Panc1 (cell line): ENCODE data around the gene SLC24A4. TPM values are rescaled to one million over a fixed set of nuclear protein-coding genes. Genes with fewer than 3 reads are reported as not detected.

Source experiments
- ATAC-seq: fragments of 200-7000 bp; cut with Tn5 transposase; 2 replicates; pipeline ENCODE4 v1.9.1; 2020; ENCODE audit warnings: mild to moderate bottlenecking, moderate library complexity
- BruUV-seq: library from RNA; stranded (reverse); fragments of 400-500 nt; replicated peaks from 2 replicates; lab custom pipeline; 2021; lab: Mats Ljungman, UMichigan
- CTCF ChIA-PET: fragments of 300-600 bp; sonication (Branson Sonifier 250); formaldehyde crosslinking; loops from one replicate; lab custom pipeline; 2022; ENCODE audit warnings: antibody characterized with exemption; lab: Charles Lee
- POLR2A ChIA-PET: fragments of 300-600 bp; sonication (Branson Sonifier 250); formaldehyde crosslinking; loops from one replicate; lab custom pipeline; 2022; ENCODE audit warnings: antibody characterized with exemption; lab: Charles Lee
- DNase-seq: peaks from one replicate; pipeline ENCODE4 v3.0.0-alpha.2; 2010; ENCODE audit warnings: low read depth, low spot score
- H3K27ac ChIP-seq: 2 replicates; pipeline ENCODE4 v1.5.1; 2011; ENCODE audit warnings: mild to moderate bottlenecking, low read length, inconsistent platforms
- H3K27me3 ChIP-seq: fragments of 200-500 bp; sonication (Bioruptor generic); 2 replicates; pipeline ENCODE4 v1.6.0; 2014; ENCODE audit warnings: low read length, inconsistent platforms; ENCODE audit not compliant: control insufficient read depth, insufficient read depth
- H3K36me3 ChIP-seq: fragments of 200-500 bp; sonication (Bioruptor generic); 2 replicates; pipeline ENCODE4 v1.5.1; 2014; ENCODE audit warnings: inconsistent platforms, mild to moderate bottlenecking, low read length, moderate library complexity; ENCODE audit not compliant: control insufficient read depth, insufficient read depth
- H3K4me1 ChIP-seq: 2 replicates; pipeline ENCODE4 v1.5.1; 2011; ENCODE audit warnings: inconsistent platforms, mild to moderate bottlenecking, low read length, moderate library complexity; ENCODE audit not compliant: control insufficient read depth, insufficient read depth
- H3K4me3 ChIP-seq, 2 experiments: 2 replicates each; pipeline ENCODE4 v1.5.1; 2011 to 2012; ENCODE audit warnings: low read depth in 2 of 2, low read length in 2 of 2, mild to moderate bottlenecking in 2 of 2, inconsistent platforms in 1 of 2, moderate library complexity in 1 of 2
- H3K9me3 ChIP-seq: fragments of 200-500 bp; sonication (Bioruptor generic); 2 replicates; pipeline ENCODE4 v1.5.1; 2014; ENCODE audit warnings: low read depth, mild to moderate bottlenecking, inconsistent platforms, low read length, moderate library complexity; ENCODE audit not compliant: control insufficient read depth, insufficient read depth
- CTCF ChIP-seq: fragments of 450-650 bp; IDR thresholded peaks from 2 replicates; pipeline ENCODE4 v1.5.1; 2017; ENCODE audit warnings: mild to moderate bottlenecking
- POLR2AphosphoS5 ChIP-seq: IDR thresholded peaks from 2 replicates; pipeline ENCODE4 v1.6.1; 2012; ENCODE audit warnings: mild to moderate bottlenecking, low read depth, low read length, moderate library complexity
- REST ChIP-seq, 2 experiments: IDR thresholded peaks; 2 replicates each; pipeline ENCODE4 v1.6.1; 2011 to 2012; ENCODE audit warnings: low read depth in 2 of 2, control low read depth in 1 of 2, low read length in 1 of 2, mild to moderate bottlenecking in 1 of 2, moderate library complexity in 1 of 2; ENCODE audit not compliant: insufficient read depth in 1 of 2
- SIN3A ChIP-seq: IDR thresholded peaks from 2 replicates; pipeline ENCODE4 v1.6.1; 2012; ENCODE audit warnings: low read depth, mild to moderate bottlenecking, low read length, moderate library complexity, borderline replicate concordance; ENCODE audit not compliant: insufficient read depth
- TCF7L2 ChIP-seq: IDR thresholded peaks from 2 replicates; pipeline ENCODE4 v1.6.1; 2011; ENCODE audit warnings: mild to moderate bottlenecking, low read depth, low read length, inconsistent platforms
- in situ Hi-C: cut with HindIII; loops from 2 replicates; pipeline ENCODE4 v1.10.0; 2016; ENCODE audit warnings: low sequenced_read_pairs, low pct_unique_long_range_greater_than_20kb
- intact Hi-C: fragments of 100-400 bp; cut with micrococcal nuclease; formaldehyde crosslinking; loops from one replicate; pipeline ENCODE4 v1.10.0; 2022; ENCODE audit not compliant: unreplicated experiment
- total RNA-seq: library from RNA; stranded (reverse); gene quantifications from one replicate; pipeline ENCODE4 v1.2.1, GENCODE V29; 2021; ENCODE audit not compliant: unreplicated experiment

The SLC24A4 gene
- total RNA-seq, 1 experiment from 2014 or later: not detected

GRCh38 chr14:92486881-92487280, 163.9 kb downstream of the SLC24A4 start:
- H3K4me1 ChIP-seq: no peaks in the 10 kb centered on the region
- H3K27me3 ChIP-seq: no peaks in the 10 kb centered on the region
- no TSS peak for BruUV-seq
- DNase-seq (no peak), ATAC-seq (no peak)
- H3K36me3 ChIP-seq: no peaks in the 10 kb centered on the region
- no peak overlapping the region for H3K27ac ChIP-seq
- intact Hi-C loops: no loop called here
- H3K4me3 ChIP-seq: no peak overlapping the region
- CTCF ChIA-PET: interaction anchor here (0.5 kb wide), 1 partner anchor 187 kb away, joined by 4 read pairs; no protein-coding TSS in a partner anchor
- TF ChIP-seq SIN3A: no peak
- POLR2A ChIA-PET: no interaction called here
- in situ Hi-C loops: no loop called here
- H3K9me3 ChIP-seq: no peaks in the 10 kb centered on the region

DNA sequence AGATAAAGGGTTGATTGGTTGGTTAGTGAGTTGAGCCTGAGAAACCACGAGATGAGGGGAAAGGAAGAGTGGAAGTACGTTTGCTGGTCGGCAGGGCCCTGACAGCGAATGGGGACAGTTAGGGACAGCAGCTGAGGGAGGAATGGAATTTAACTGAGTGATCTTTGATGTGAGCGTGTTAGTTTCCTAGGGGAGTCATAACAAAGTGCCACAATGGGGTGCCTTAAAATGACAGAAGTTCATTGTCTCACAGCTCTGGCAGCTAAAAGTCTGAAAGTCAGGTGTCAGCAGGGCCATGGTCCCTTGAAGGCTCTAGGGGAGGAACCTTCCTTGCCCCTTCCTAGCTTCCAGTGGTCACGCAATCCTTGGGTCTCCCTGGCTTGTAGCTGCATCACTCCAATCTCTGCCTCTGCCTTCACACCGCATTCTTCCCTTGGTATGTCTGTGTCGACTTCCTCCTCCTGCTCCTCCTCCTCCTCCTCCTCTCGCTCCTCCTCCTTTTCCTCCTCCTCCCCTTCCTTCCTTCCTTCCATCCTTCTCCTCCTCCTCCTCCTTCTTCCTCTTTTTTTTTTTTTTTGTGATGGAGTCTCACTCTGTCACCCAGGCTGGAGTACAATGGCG, 164.7 kb downstream of the SLC24A4 start:
- Histone ChIP-seq H3K27ac (no peak overlapping the region), H3K36me3 (no peaks in the 10 kb centered on the region), H3K4me1 (no peaks in the 10 kb centered on the region), H3K9me3 (no peaks in the 10 kb centered on the region), H3K4me3 (no peak overlapping the region), H3K27me3 (no peaks in the 10 kb centered on the region)
- ChIA-PET CTCF (interaction anchor here (0.5 kb wide), 1 partner anchor 186 kb away, joined by 4 read pairs; no protein-coding TSS in a partner anchor), POLR2A (no interaction called here)
- no peak for TF ChIP-seq REST (IDR thresholded peaks at IDR 0.05; ENCODE audit: insufficient read depth in 1 of 2, low read depth in 2 of 2, low read length in 1 of 2)
- TF ChIP-seq CTCF: no peak
- no peak for TF ChIP-seq SIN3A
- no peak for TF ChIP-seq TCF7L2
- TF ChIP-seq POLR2AphosphoS5: no peak
- BruUV-seq: no TSS peak
- DNase-seq (no peak), ATAC-seq (no peak)
- in situ Hi-C loops: no loop called here
- intact Hi-C loops: no loop called here
